A673 (cell line): ENCODE measurements around the gene ATG4C. TPM values are rescaled to one million over a fixed set of nuclear protein-coding genes. Genes with fewer than 3 reads are reported as not detected.
"Not testable (repeated sequence)": the region's sequence is repeated elsewhere in the genome, so short reads cannot be mapped to it uniquely, and the experiment has no call there.

Experiments used
- BruUV-seq: library from RNA; stranded (reverse); fragments of 400-500 nt; replicated peaks from 2 replicates; lab custom pipeline; 2021; lab: Mats Ljungman, UMichigan
- CTCF ChIA-PET: fragments of 300-600 bp; sonication (Branson Sonifier 250); formaldehyde crosslinking; loops from one replicate; lab custom pipeline; 2022; ENCODE audit warnings: antibody characterized with exemption; lab: Charles Lee
- POLR2A ChIA-PET: fragments of 300-600 bp; sonication (Branson Sonifier 250); formaldehyde crosslinking; loops from one replicate; lab custom pipeline; 2022; ENCODE audit warnings: antibody characterized with exemption; ENCODE audit not compliant: low non-redundant PET; lab: Charles Lee
- DNase-seq: peaks from one replicate; pipeline ENCODE4 v3.0.0-alpha.2; 2015; ENCODE audit warnings: low spot score
- H3K27ac ChIP-seq: fragments of 200-600 bp; sonication (generic); 2 replicates; pipeline ENCODE4 v1.5.1; 2016; ENCODE audit warnings: mixed run types, low read depth, mild to moderate bottlenecking, mixed read lengths, antibody characterized with exemption, low read length; ENCODE audit not compliant: poor library complexity, severe bottlenecking
- H3K27me3 ChIP-seq: fragments of 200-600 bp; sonication (generic); replicated peaks from 2 replicates; pipeline ENCODE4 v1.6.1; 2017; ENCODE audit warnings: mixed run types, low read depth, mild to moderate bottlenecking, mixed read lengths, antibody characterized with exemption, low read length; ENCODE audit not compliant: insufficient read depth, poor library complexity
- H3K36me3 ChIP-seq: fragments of 200-600 bp; sonication (generic); 2 replicates; pipeline ENCODE4 v1.6.1; 2016; ENCODE audit warnings: mixed run types, mild to moderate bottlenecking, mixed read lengths, antibody characterized with exemption, low read length; ENCODE audit not compliant: insufficient read depth, poor library complexity, severe bottlenecking
- H3K4me1 ChIP-seq: fragments of 200-600 bp; sonication (generic); 2 replicates; pipeline ENCODE4 v1.6.1; 2017; ENCODE audit warnings: mixed run types, mild to moderate bottlenecking, mixed read lengths, antibody characterized with exemption, low read length; ENCODE audit not compliant: insufficient read depth, poor library complexity, severe bottlenecking
- H3K4me3 ChIP-seq: fragments of 200-600 bp; sonication (generic); 2 replicates; pipeline ENCODE4 v1.5.1; 2016; ENCODE audit warnings: low read depth, mixed run types, mild to moderate bottlenecking, mixed read lengths, low read length; ENCODE audit not compliant: poor library complexity, severe bottlenecking
- H3K9me3 ChIP-seq: fragments of 200-600 bp; sonication (generic); 2 replicates; pipeline ENCODE4 v1.6.1; 2016; ENCODE audit warnings: mixed run types, low read depth, mild to moderate bottlenecking, mixed read lengths, antibody characterized with exemption, low read length; ENCODE audit not compliant: poor library complexity, severe bottlenecking
- CTCF ChIP-seq: fragments of 300-800, 200-600 bp; sonication (generic); conservative IDR thresholded peaks from 2 replicates; pipeline ENCODE4 v1.5.1; 2017; ENCODE audit warnings: low read depth, mild to moderate bottlenecking, antibody characterized with exemption, low read length, moderate library complexity, mixed read lengths
- EZH2 ChIP-seq: fragments of 200-600 bp; sonication (generic); IDR thresholded peaks from 2 replicates; pipeline ENCODE4 v1.6.1; 2017; ENCODE audit warnings: borderline replicate concordance, low read depth, mild to moderate bottlenecking, mixed read lengths, antibody characterized with exemption, low read length; ENCODE audit not compliant: poor library complexity, severe bottlenecking
- intact Hi-C: fragments of 100-400 bp; cut with micrococcal nuclease; formaldehyde crosslinking; loops from one replicate; pipeline ENCODE4 v1.10.0; 2022; ENCODE audit not compliant: unreplicated experiment
- total RNA-seq: library from RNA; stranded (reverse); gene quantifications from 2 replicates; pipeline ENCODE4 v1.2.3, GENCODE V29; 2021

The ATG4C gene
- total RNA-seq, 1 experiment from 2014 or later, result 14.4 TPM

- H3K9me3 ChIP-seq, CTCF ChIA-PET, H3K4me3 ChIP-seq, H3K27me3 ChIP-seq, BruUV-seq, DNase-seq, H3K36me3 ChIP-seq, intact Hi-C loops, H3K4me1 ChIP-seq, H3K27ac ChIP-seq: not testable (repeated sequence)
- POLR2A ChIA-PET, result interaction anchor here (0.5 kb wide), 1 partner anchor 1012 kb away, joined by 8 read pairs; no protein-coding TSS in a partner anchor
These were observed 21.9 kb upstream of the ATG4C start for GRCh38 chr1:62762027-62762426.

- TF ChIP-seq CTCF (no peak), EZH2 (no peak)
- ChIA-PET POLR2A (no interaction called here), CTCF (no interaction called here)
- Histone ChIP-seq H3K27ac (no peak overlapping the region), H3K4me1 (no peaks in the 10 kb centered on the region), H3K27me3 (no peaks in the 10 kb centered on the region), H3K9me3 (no peaks in the 10 kb centered on the region), H3K4me3 (no peak overlapping the region), H3K36me3 (no peaks in the 10 kb centered on the region)
- intact Hi-C loops, result no loop called here
- DNase-seq, result no peak
- BruUV-seq, result no TSS peak
These were observed 18.0 kb upstream of the ATG4C start for GRCh38 chr1:62765981-62766380.

- POLR2A ChIA-PET, result interaction anchor here (0.6 kb wide), 2 partner anchors 230 to 1364 kb away, joined by 3 read pairs; no protein-coding TSS in a partner anchor
- H3K9me3 ChIP-seq, H3K27ac ChIP-seq, H3K4me1 ChIP-seq, intact Hi-C loops, DNase-seq, CTCF ChIA-PET, BruUV-seq, H3K36me3 ChIP-seq, H3K27me3 ChIP-seq, H3K4me3 ChIP-seq: not testable (repeated sequence)
These were observed 15.4 kb upstream of the ATG4C start for GRCh38 chr1:62768551-62768950.

DNA sequence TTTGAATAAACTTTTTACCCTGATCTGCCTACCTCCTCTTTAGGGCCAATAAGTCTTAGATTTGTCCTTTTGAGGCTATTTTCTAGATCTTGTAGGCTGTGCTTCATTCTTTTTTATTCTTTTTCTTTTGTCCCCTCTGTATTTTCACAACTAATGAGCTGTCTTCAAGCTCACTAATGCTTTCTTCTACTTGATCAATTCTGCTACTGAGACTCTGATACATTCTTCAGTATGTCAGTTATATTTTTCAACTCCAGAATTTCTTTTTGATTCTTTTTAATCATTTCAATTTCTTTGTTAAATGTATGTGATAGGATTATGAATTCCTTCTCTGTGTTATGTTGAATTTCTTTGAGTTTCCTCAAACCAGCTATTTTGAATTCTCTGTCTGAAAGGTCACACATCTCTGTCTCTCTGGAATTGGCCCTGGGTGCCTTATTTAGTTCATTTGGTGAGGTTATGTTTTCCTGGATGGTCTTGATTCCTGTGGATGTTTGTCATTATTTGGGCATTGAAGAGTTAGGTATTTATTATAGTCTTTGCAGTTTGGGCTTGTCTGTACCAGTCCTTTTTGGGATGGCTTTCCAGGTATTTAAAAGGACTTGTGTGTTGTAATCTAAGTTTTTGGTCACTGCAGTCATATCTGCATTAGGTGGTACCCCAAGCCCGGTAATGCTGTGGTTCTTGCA lies 11.2 kb upstream of the ATG4C start:
- TF ChIP-seq EZH2 (no peak), CTCF (no peak)
- H3K9me3 ChIP-seq, result peaks cover 6% of the 10 kb centered on the region
- ChIA-PET POLR2A (interaction anchor here (0.6 kb wide), 1 partner anchor 11 kb away, joined by 15 read pairs; no protein-coding TSS in a partner anchor), CTCF (no interaction called here)
- H3K27ac ChIP-seq, result no peak overlapping the region
- no peak overlapping the region for H3K4me3 ChIP-seq
- no TSS peak for BruUV-seq
- intact Hi-C loops, result no loop called here
- H3K36me3 ChIP-seq, result no peaks in the 10 kb centered on the region
- DNase-seq, result no peak
- no peaks in the 10 kb centered on the region for H3K27me3 ChIP-seq
- no peaks in the 10 kb centered on the region for H3K4me1 ChIP-seq
